Peyer's patch (tissue), 4 donors: ENCODE data around the gene TFCP2L1.

ENCODE experiments used
- CTCF ChIP-seq, 6 experiments: fragments of 450-650 bp in 4 of 6; fragments of 200-600 bp in 2 of 6; sonication (generic) in 1 of 6; IDR thresholded peaks; one replicate each; pipeline ENCODE4 v1.5.1; 2017 to 2019; ENCODE audit warnings: antibody characterized with exemption in 6 of 6, mild to moderate bottlenecking in 3 of 6, moderate library complexity in 1 of 6
- POLR2A ChIP-seq, 2 donors: fragments of 450-650 bp; IDR thresholded peaks; one replicate each; pipeline ENCODE4 v1.5.1; 2017; ENCODE audit warnings: antibody characterized with exemption in 2 of 2, mild to moderate bottlenecking in 2 of 2, moderate library complexity in 2 of 2

GRCh38 chr2:121187982-121188411 lies 97.0 kb downstream of the TFCP2L1 start:
- no peak for TF ChIP-seq CTCF (IDR thresholded peaks at IDR 0.05)
- TF ChIP-seq POLR2A (IDR thresholded peaks at IDR 0.05) = no peak
